ENCODE measurements around the gene CTDSPL. TPM values are rescaled to one million over a fixed set of nuclear protein-coding genes. Genes with fewer than 3 reads are reported as not detected.

The CTDSPL gene
- total RNA-seq, 6 donors from 2014 or later = 35.6 to 78.1 (median 55.5) TPM

DNA sequence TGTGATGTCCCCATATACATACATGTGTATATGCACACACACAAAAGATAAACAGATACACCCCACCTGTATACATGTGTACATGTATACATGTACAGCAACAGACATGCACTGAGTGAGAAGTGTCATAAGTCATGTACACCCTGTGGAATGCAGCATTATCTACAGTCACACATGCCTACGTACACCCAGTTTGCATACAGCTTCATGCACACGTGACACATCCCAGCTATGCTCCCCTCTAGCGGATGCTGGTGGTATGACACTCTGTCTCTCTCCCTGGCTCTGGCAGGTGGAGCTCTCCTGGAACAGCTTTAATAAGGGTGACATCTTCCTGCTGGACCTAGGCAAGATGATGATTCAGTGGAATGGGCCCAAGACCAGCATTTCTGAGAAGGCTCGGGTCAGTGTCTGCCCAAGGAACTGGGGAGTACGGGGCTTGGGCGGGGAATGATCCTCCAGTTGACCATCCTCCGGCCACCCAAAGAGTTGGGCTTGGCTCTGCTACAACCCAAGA lies 135.2 kb downstream of the CTDSPL start:
- WGBS, 2 donors = 23 to 53% methylated on average over 3 to 7 of the region's 7 CpGs
- DNase-seq (peak in 1 of 2 donors; percentile 84), ATAC-seq (ENCODE audit: low FRiP score in 2 of 2) (peak; percentile 53 to 81)
- Histone ChIP-seq H3K4me3 (no peak overlapping the region), H3K4me1 (peaks cover 32 to 45% (median 40%) of the 10 kb centered on the region in 4 donors), H3K27ac (peak overlapping the region in 2 of 4 donors; percentile 89 to 95), H3K36me3 (peaks cover 0 to 12% (median 8%) of the 10 kb centered on the region in 4 donors), H3K9me3 (no peaks in the 10 kb centered on the region), H3K27me3 (no peaks in the 10 kb centered on the region)
- TF ChIP-seq, protein P1, sequence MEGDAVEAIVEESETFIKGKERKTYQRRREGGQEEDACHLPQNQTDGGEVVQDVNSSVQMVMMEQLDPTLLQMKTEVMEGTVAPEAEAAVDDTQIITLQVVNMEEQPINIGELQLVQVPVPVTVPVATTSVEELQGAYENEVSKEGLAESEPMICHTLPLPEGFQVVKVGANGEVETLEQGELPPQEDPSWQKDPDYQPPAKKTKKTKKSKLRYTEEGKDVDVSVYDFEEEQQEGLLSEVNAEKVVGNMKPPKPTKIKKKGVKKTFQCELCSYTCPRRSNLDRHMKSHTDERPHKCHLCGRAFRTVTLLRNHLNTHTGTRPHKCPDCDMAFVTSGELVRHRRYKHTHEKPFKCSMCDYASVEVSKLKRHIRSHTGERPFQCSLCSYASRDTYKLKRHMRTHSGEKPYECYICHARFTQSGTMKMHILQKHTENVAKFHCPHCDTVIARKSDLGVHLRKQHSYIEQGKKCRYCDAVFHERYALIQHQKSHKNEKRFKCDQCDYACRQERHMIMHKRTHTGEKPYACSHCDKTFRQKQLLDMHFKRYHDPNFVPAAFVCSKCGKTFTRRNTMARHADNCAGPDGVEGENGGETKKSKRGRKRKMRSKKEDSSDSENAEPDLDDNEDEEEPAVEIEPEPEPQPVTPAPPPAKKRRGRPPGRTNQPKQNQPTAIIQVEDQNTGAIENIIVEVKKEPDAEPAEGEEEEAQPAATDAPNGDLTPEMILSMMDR (IDR thresholded peaks at IDR 0.05) = peak; percentile 92 to 96 (median 94)
- TF ChIP-seq POLR2A (IDR thresholded peaks at IDR 0.05) = no peak

DNA sequence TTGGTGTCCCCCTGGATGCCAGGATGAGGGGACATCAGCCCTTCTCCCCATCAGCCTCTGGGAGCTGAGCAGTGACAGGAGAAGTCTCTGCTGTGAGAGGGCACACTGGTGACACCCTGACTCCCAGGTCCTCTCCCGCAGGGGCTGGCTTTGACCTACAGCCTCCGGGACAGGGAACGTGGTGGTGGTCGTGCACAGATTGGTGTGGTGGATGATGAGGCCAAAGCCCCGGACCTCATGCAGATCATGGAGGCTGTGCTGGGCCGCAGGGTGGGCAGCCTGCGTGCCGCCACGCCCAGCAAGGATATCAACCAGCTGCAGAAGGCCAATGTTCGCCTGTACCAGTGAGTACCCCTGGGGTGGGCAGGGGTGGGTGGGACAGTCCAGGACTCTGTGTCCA lies 135.7 kb downstream of the CTDSPL start:
- H3K27ac ChIP-seq = peak overlapping the region in 2 of 4 donors; percentile 89 to 95

DNA sequence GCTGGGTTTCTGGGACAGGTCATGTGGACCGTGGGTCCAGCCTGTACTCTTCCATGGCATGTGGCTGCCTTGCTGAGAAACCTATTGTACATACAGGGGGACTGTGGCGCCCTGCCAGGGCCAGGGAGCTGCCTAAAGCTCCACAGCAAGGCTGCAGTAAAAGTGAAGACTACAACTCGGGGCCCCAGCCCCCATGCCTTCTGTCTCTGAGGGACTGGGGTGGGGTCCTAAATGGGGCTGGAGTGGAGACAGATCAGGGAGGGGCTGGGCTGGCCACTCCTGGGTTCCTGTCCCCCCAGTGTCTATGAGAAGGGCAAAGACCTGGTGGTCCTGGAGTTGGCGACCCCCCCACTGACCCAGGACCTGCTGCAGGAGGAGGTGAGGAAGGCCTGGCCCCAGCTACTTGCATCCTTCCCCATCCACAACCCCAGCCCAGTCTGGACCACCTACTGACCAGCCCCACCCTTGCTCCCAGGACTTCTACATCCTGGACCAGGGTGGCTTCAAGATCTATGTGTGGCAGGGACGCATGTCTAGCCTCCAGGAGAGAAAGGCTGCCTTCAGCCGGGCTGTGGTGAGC lies 136.2 kb downstream of the CTDSPL start:
- no peaks in the 10 kb centered on the region for H3K27me3 ChIP-seq
- no peaks in the 10 kb centered on the region for H3K9me3 ChIP-seq
- H3K4me3 ChIP-seq = peak overlapping the region in 1 of 4 donors; percentile 55
- peaks cover 0 to 20% (median 14%) of the 10 kb centered on the region in 4 donors for H3K36me3 ChIP-seq
- no peak for TF ChIP-seq POLR2A (IDR thresholded peaks at IDR 0.05)
- no peak for TF ChIP-seq EP300 (IDR thresholded peaks at IDR 0.05)
- TF ChIP-seq POLR2AphosphoS5 (IDR thresholded peaks at IDR 0.05) = no peak
- TF ChIP-seq, protein P1 (IDR thresholded peaks at IDR 0.05) = no peak
- DNase-seq (no peak), ATAC-seq (ENCODE audit: low FRiP score in 2 of 2) (no peak)
- H3K4me1 ChIP-seq = peaks cover 32 to 42% (median 37%) of the 10 kb centered on the region in 4 donors
- WGBS, 2 donors = 75 to 78% methylated on average over 2 to 6 of the region's 6 CpGs
- H3K27ac ChIP-seq = peak overlapping the region; percentile 89 to 97 (median 92)

More for the DNA sequence above, 135.7 kb downstream of the CTDSPL start:
- ATAC-seq (ENCODE audit: low FRiP score in 2 of 2) = no peak
- 83 to 98% methylated on average over 3 to 10 of the region's 10 CpGs for WGBS, 2 donors
- peaks cover 0 to 17% (median 10%) of the 10 kb centered on the region in 4 donors for H3K36me3 ChIP-seq
- H3K9me3 ChIP-seq = no peaks in the 10 kb centered on the region
- TF ChIP-seq POLR2A (IDR thresholded peaks at IDR 0.05) = no peak
- TF ChIP-seq, protein P1 (IDR thresholded peaks at IDR 0.05) = no peak
- no peaks in the 10 kb centered on the region for H3K27me3 ChIP-seq
- no peak overlapping the region for H3K4me3 ChIP-seq
- H3K4me1 ChIP-seq = peaks cover 32 to 44% (median 40%) of the 10 kb centered on the region in 4 donors
- no peak for DNase-seq

DNA sequence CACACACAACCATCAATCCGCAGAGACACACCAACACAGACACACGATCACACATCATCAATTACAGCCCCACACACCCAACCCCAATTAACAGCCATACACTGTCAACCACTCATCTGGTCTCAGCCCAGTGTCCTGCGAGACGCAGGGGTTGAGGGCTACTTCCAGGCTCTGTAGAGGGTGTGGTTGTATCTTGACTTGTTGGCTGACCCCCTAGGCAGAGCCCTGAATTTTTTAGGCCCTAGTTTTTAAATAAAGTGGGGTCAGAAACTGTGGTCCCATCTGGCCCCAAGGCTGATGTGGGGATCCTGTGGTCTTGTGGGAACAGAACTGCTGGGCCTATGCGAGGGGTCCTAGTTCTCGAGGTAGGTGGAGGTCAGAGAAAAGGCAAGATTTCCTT lies 138.2 kb downstream of the CTDSPL start:
- H3K4me1 ChIP-seq = peaks cover 26 to 43% (median 32%) of the 10 kb centered on the region in 4 donors
- ATAC-seq (ENCODE audit: low FRiP score in 2 of 2) (no peak), DNase-seq (no peak)
- no peaks in the 10 kb centered on the region for H3K9me3 ChIP-seq
- no peak overlapping the region for H3K4me3 ChIP-seq
- TF ChIP-seq, protein P1 (IDR thresholded peaks at IDR 0.05) = no peak
- H3K27me3 ChIP-seq = no peaks in the 10 kb centered on the region
- 93 to 95% methylated on average over 6 of the region's 6 CpGs for WGBS, 2 donors
- no peak overlapping the region for H3K27ac ChIP-seq
- peaks cover 0 to 20% (median 14%) of the 10 kb centered on the region in 4 donors for H3K36me3 ChIP-seq
